MCF 10A (cell line): ENCODE results near the gene MAP10. TPM values are rescaled to one million over a fixed set of nuclear protein-coding genes. Genes with fewer than 3 reads are reported as not detected.
A peak's percentile ranks its signal among the peaks of the same experiment; 100 is the strongest.

Experiments
- BruUV-seq: library from RNA; stranded (reverse); fragments of 400-500 nt; replicated peaks from 2 replicates; lab custom pipeline; 2021; lab: Mats Ljungman, UMichigan
- CTCF ChIA-PET: fragments of 300-600 bp; sonication (Branson Sonifier 250); formaldehyde crosslinking; extraction: SDS; loops from one replicate; lab custom pipeline; 2021; ENCODE audit warnings: antibody characterized with exemption, inconsistent platforms; lab: Yijun Ruan, JAX
- POLR2A ChIA-PET: fragments of 300-600, 350-650 bp; sonication (Branson Sonifier 250); formaldehyde crosslinking; extraction: SDS; loops from one replicate; lab custom pipeline; 2020; ENCODE audit warnings: antibody characterized with exemption, inconsistent platforms; lab: Yijun Ruan, JAX
- DNase-seq: peaks from one replicate; pipeline ENCODE4 v3.0.0-alpha.2; 2018; ENCODE audit not compliant: unreplicated experiment
- H3K27ac Mint-ChIP-seq: one replicate; pipeline ENCODE4 v1.8.0; 2022; ENCODE audit warnings: mild to moderate bottlenecking, low read depth, mixed read lengths; ENCODE audit not compliant: unreplicated experiment
- H3K27me3 Mint-ChIP-seq: one replicate; pipeline ENCODE4 v1.8.0; 2022; ENCODE audit warnings: mixed read lengths; ENCODE audit not compliant: insufficient read depth, unreplicated experiment
- H3K36me3 Mint-ChIP-seq: one replicate; pipeline ENCODE4 v1.8.0; 2022; ENCODE audit warnings: mild to moderate bottlenecking, moderate library complexity, mixed read lengths; ENCODE audit not compliant: insufficient read depth, unreplicated experiment
- H3K4me1 Mint-ChIP-seq: one replicate; pipeline ENCODE4 v1.8.0; 2022; ENCODE audit warnings: mixed read lengths; ENCODE audit not compliant: insufficient read depth, unreplicated experiment
- H3K4me3 Mint-ChIP-seq: one replicate; pipeline ENCODE4 v1.8.0; 2022; ENCODE audit warnings: mild to moderate bottlenecking, moderate library complexity, mixed read lengths; ENCODE audit not compliant: unreplicated experiment
- H3K9me3 Mint-ChIP-seq: one replicate; pipeline ENCODE4 v1.8.0; 2022; ENCODE audit warnings: mixed read lengths; ENCODE audit not compliant: unreplicated experiment
- intact Hi-C: fragments of 100-400 bp; cut with micrococcal nuclease; formaldehyde crosslinking; loops from 2 replicates; pipeline ENCODE4 v1.14.1; 2022
- total RNA-seq: library from RNA; stranded (reverse); gene quantifications from 2 replicates; pipeline ENCODE4 v1.2.3, GENCODE V29; 2022
- TF ChIP-seq, protein P1 (sequence below): fragments of 200-600 bp; IDR thresholded peaks from one replicate; pipeline ENCODE4 v1.8.0; 2022; ENCODE audit warnings: antibody characterized with exemption, mild to moderate bottlenecking; ENCODE audit not compliant: unreplicated experiment

The MAP10 gene
- total RNA-seq, 1 experiment from 2014 or later: not detected

DNA sequence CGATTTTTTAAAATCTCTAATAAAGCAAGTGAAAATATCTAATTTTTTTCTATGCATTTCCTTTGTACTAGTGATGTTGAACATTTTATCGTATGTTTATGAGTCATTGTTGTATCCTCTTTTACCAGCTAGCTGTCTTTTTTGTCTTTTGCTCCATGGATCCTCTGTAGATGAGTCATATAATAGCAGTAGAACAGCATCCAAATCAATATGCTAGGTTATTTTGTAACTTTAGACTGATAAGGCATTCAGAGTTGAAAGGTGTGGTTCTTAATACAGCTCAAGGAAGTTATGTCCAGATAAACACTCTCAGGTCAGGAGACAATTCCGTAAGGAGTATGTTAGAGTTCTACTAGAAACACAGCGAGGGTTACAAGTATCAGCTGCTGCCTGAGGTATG, 31.9 kb downstream of the MAP10 start:
- H3K27ac Mint-ChIP-seq: no peak overlapping the region
- TF ChIP-seq, protein P1, sequence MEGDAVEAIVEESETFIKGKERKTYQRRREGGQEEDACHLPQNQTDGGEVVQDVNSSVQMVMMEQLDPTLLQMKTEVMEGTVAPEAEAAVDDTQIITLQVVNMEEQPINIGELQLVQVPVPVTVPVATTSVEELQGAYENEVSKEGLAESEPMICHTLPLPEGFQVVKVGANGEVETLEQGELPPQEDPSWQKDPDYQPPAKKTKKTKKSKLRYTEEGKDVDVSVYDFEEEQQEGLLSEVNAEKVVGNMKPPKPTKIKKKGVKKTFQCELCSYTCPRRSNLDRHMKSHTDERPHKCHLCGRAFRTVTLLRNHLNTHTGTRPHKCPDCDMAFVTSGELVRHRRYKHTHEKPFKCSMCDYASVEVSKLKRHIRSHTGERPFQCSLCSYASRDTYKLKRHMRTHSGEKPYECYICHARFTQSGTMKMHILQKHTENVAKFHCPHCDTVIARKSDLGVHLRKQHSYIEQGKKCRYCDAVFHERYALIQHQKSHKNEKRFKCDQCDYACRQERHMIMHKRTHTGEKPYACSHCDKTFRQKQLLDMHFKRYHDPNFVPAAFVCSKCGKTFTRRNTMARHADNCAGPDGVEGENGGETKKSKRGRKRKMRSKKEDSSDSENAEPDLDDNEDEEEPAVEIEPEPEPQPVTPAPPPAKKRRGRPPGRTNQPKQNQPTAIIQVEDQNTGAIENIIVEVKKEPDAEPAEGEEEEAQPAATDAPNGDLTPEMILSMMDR: no peak
- DNase-seq: peak; percentile 33

DNA sequence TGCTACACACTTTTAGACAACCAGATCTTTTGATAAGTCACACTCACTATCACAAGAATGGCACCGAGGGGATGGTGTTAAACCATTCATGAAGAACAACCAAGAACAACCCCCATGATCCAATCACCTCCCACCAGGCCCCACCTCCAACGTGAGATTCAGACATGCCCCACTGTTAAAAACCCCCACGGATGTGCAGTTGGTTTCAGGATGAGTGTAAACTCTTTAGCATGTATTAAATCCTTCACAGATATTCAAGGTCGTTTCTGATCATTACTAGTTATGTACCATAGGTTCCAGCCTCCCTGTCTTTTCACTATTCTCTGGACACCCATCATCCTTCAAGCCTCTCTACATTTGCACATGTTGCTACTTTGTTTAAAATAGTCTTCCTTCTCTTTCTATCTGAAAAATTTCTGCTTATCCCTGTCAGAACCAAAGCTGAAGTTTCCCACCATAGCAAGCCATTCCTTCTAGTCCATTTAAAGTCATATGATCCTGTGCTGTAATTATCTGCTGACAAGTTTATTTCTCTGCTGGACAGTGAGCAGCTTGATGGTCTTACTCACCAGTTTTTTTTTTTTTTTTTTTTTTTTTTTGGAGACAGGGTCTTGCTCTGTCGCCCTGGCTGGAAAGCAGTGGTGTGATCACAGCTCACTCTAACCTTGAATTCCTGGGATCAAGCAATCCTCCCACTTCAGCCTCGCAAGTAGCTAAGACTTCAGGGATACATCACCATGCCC, 36.8 kb downstream of the MAP10 start:
- H3K36me3 Mint-ChIP-seq: no peaks in the 10 kb centered on the region
- TF ChIP-seq, protein P1: no peak
- ChIA-PET POLR2A (interaction anchor here (0.6 to 0.8 kb wide), 2 partner anchors 13 to 341 kb away, joined by 3 read pairs; no protein-coding TSS in a partner anchor), CTCF (interaction anchor here (0.5 to 0.7 kb wide), 3 partner anchors 9 to 59 kb away, joined by 3 to 4 read pairs (median 3); no protein-coding TSS in a partner anchor)
- no peak overlapping the region for H3K4me3 Mint-ChIP-seq
- H3K27ac Mint-ChIP-seq: no peak overlapping the region
- intact Hi-C loops: no loop called here
- no TSS peak for BruUV-seq
- H3K9me3 Mint-ChIP-seq: no peaks in the 10 kb centered on the region
- H3K4me1 Mint-ChIP-seq: peaks cover 3% of the 10 kb centered on the region
- H3K27me3 Mint-ChIP-seq: no peaks in the 10 kb centered on the region
- no peak for DNase-seq

More for the DNA sequence above, 31.9 kb downstream of the MAP10 start:
- H3K27me3 Mint-ChIP-seq: no peaks in the 10 kb centered on the region
- POLR2A ChIA-PET: interaction anchor here (1.3 to 2.8 kb wide), 3 partner anchors 15 to 43 kb away, joined by 3 to 13 read pairs (median 4); no protein-coding TSS in a partner anchor
- no peaks in the 10 kb centered on the region for H3K9me3 Mint-ChIP-seq
- no peak overlapping the region for H3K4me3 Mint-ChIP-seq
- BruUV-seq: no TSS peak
- intact Hi-C loops: no loop called here
- peaks cover 4% of the 10 kb centered on the region for H3K4me1 Mint-ChIP-seq
- no peaks in the 10 kb centered on the region for H3K36me3 Mint-ChIP-seq
- CTCF ChIA-PET: interaction anchor here (0.7 to 1.7 kb wide), 3 partner anchors 13 to 632 kb away, joined by 3 to 4 read pairs (median 3); no protein-coding TSS in a partner anchor

DNA sequence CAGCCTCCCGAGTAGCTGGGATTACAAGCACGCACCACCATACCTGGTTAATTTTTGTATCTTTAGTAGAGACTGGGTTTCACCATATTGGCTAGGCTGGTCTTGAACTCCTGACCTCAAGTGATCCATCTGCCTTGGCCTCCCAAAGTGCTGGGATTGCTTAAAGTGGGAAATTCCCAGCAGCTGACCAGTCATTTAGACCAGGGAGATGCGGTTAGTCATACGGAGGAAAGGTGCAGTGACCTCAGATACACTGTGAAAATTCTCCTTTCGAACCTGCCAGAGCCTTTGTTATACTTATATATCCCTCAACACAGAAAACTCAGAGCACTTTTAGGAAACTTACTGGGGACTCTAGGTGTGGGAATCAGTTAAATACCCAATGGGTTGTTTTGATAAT, 39.6 kb downstream of the MAP10 start:
- no peaks in the 10 kb centered on the region for H3K9me3 Mint-ChIP-seq
- H3K27me3 Mint-ChIP-seq: no peaks in the 10 kb centered on the region
- peak; percentile 74 for DNase-seq
- intact Hi-C loops: no loop called here
- H3K36me3 Mint-ChIP-seq: no peaks in the 10 kb centered on the region
- no peak overlapping the region for H3K4me3 Mint-ChIP-seq
- ChIA-PET CTCF (interaction anchor here (0.6 to 1.0 kb wide), 3 partner anchors 10 to 308 kb away, joined by 3 read pairs; no protein-coding TSS in a partner anchor), POLR2A (interaction anchor here (0.6 to 1.4 kb wide), 2 partner anchors 12 to 799 kb away, joined by 3 read pairs; no protein-coding TSS in a partner anchor)
- BruUV-seq: no TSS peak
- no peaks in the 10 kb centered on the region for H3K4me1 Mint-ChIP-seq
- TF ChIP-seq, protein P1: no peak
- H3K27ac Mint-ChIP-seq: no peak overlapping the region

DNA sequence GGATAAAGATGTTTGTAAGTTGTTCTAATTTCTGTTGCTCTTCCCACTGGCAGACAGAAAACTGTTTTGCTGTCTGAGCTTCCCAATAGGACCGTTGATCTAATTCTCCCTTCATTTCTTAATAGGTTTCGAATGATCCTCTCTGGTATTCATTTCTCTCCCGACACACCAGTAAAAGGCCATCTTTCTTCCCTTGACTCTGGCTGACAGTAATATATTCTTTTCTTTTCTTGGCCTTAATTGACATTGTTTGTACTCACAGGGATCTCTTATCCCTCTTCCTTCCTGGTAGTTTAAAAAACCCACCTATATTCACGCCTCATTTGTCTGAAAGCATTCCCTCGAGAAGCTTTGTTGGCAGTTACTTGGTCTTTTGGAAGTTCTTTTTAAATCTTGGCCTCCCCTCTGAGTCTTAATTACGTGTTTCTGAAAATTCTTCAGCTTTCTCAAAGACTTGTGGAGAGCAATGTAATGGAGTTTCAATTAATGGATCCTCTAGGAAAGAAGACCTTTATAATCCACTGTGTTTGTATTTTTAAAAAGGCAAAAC, 40.3 kb downstream of the MAP10 start:
- POLR2A ChIA-PET: interaction anchor here (0.6 to 1.4 kb wide), 6 partner anchors 13 to 800 kb away, joined by 3 read pairs; no protein-coding TSS in a partner anchor
- intact Hi-C loops: no loop called here

More for the DNA sequence above, 40.3 kb downstream of the MAP10 start:
- DNase-seq: no peak
- no peaks in the 10 kb centered on the region for H3K9me3 Mint-ChIP-seq
- H3K36me3 Mint-ChIP-seq: no peaks in the 10 kb centered on the region
- no peaks in the 10 kb centered on the region for H3K27me3 Mint-ChIP-seq
- no peaks in the 10 kb centered on the region for H3K4me1 Mint-ChIP-seq
- CTCF ChIA-PET: interaction anchor here (0.7 to 1.0 kb wide), 3 partner anchors 9 to 211 kb away, joined by 3 read pairs; no protein-coding TSS in a partner anchor
- no TSS peak for BruUV-seq
- no peak overlapping the region for H3K4me3 Mint-ChIP-seq
- TF ChIP-seq, protein P1: no peak
- no peak overlapping the region for H3K27ac Mint-ChIP-seq
